ENCODE results near the gene SLC6A18.

- no peak for TF ChIP-seq CTCF (IDR thresholded peaks at IDR 0.05)
- TF ChIP-seq POLR2A (IDR thresholded peaks at IDR 0.05) = no peak
These were observed 48.4 kb upstream of the SLC6A18 start for GRCh38 chr5:1176473-1177391.

All from esophagus squamous epithelium (tissue), 4 donors.